GM18526 (cell line): ENCODE results near the gene PSMB2.

Experiments
- POLR2A ChIP-seq: IDR thresholded peaks from 3 replicates; pipeline ENCODE4 v1.6.1; 2011; ENCODE audit not compliant: insufficient read length; ENCODE audit errors: extremely low read depth

PSMB2 gene

DNA sequence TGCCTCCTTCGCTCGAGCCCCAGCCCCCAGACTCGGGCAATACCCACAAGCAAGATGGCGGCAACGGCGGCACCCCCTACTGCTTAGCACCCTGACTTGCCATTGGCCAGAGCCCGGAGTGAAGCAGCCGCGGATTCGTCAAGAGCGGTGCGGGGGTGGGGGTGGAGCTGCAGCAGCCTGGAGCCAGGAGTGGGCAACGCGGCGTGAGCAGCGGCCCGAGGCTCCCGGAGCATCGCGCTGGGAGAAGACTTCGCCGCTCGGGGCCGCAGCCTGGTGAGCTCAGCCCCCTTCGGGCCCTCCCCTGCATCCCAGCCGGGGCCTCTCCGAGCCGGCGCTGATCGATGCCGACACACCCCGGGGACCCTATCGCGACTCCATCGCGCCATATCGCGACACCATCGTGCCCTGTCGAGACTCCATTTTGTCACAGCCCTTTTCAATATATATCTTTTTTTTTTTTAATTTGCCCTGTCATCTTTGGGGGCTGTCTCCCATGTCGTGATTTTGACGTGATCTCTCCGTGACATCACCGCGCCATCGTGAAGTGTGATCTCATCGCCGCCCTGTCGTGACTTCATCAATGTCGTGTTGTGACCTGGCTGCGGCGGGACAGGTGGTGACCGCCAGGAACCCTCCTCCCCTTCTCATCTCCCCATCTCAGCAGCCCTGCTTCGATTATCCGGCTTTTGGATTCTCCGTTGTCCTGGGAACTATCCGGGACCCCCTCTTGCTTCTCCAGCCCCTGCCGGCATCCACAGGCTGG lies 83.5 kb downstream of the PSMB2 start, which contains the start of gene NCDN:
NCDN (plus strand) TSS at position 189 of the 763 bp plus-strand sequence; CDS start at position 581, 392 bp downstream.
- TF ChIP-seq POLR2A, result peak; percentile 86

DNA sequence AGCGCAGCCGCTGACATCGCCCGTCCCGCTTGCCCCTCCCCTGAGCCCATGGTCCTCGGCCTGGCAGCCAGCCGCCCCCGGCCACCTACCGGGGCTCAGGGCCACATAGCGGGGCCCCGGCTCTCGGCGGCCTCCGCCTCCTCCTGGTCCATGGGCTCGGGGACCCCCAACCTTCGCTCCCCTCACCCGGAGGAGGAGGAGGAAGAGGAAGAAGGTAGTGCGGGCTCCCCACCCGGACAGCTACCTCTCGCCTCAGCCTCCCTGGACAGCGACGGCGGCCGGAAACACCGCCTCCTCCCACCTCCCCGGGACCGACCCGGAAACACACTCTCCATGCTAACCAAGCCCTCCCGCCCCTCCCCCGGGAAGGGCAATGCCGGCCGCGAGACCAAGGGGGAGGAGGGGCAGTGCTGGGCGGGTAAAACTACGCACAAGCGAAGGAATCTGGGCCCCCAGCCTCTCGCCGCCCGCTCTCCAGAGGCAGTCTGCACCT lies 84.2 kb downstream of the PSMB2 start, which contains the start of gene KIAA0319L:
KIAA0319L (minus strand) TSS at position 286 of the 493 bp plus-strand sequence. CDS start 2,912 bp downstream, outside the sequence.
- peak; percentile 29 for TF ChIP-seq POLR2A

DNA sequence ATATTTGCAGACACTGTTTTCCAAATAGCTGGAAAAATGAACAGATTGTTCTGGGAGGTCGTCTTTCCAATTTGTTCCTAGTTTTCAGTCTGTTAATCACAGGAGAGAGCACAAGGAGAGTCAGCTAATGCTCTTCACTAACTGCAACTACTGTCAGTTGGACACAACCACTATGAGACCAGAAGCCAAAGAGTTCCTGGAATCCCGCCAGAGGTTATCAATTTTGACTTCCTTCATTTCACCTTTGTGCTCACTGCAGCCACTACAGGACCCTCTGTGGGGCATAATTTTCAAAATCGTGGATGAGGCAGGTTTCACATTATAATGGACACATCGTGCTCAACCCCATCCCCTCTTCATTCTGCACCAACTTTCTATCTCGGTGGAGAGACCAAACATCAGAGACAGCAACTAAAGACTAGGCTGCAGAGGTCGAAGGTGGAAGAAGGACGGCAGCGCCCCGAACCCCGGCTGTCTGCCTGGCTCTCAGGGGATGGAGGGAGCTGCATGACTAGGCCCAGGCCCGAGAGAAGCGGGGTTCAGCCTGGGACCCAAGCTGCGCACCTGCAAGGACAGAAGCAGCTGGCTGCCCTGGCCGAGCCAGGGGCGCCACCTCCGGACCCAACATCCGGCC lies 84.7 kb downstream of the PSMB2 start:
- TF ChIP-seq POLR2A, result no peak

DNA sequence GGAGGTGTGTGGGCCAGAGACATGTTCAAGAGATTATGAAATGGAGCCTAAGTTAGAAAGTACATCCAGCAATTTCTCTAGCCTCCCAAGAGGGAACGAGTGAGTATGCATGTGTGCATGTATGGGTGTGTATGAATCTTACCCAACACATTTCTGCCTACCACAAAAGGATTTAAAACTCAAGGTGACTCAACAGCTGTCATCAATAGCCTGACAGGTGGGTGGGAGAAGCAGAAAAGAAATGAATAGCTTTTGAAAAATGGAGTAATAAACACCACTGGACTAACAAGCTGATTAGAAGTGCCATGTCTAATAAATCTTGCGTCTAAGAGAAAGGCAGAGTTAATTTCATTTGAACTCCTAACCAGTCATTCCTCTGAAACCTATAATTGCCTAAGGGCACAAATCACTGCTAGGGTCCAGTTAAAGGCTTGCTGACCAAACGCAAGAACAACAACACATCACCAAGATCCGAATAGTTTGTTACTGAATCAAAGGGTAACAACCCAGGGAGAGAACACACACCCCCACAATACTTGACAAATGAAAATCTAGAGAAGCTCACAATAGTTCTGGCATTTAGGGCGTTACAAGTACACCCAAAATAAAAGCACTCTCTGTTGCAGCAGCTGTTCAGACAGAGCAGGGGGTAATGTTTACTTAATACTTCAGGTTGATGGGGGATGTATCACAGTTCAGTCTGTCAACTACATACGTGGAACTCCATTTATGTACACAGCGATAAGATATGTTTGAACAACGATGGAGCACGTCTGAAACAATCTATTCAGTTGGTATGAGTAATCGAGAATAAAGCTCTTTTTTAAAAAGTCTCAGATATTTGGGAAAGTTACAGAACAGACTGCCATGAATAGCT lies 85.5 kb downstream of the PSMB2 start:
- TF ChIP-seq POLR2A, result no peak

DNA sequence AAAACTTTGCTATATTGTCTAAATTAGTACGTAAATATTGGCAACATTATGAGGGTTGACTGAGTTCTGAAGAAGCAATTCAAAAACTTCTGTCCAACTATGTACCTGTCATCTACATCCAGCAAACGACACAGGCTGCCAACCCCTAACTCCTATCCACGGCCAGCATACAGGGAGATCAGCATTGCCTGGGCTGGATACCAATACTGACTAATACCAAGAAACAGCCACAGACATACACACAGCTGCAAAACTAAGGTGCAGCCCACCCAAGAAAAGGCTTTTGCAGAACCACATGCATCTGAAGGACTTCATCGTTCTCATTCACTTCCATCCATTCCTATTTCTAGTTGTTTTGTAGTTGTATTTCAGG lies 86.1 kb downstream of the PSMB2 start:
- TF ChIP-seq POLR2A, result no peak

DNA sequence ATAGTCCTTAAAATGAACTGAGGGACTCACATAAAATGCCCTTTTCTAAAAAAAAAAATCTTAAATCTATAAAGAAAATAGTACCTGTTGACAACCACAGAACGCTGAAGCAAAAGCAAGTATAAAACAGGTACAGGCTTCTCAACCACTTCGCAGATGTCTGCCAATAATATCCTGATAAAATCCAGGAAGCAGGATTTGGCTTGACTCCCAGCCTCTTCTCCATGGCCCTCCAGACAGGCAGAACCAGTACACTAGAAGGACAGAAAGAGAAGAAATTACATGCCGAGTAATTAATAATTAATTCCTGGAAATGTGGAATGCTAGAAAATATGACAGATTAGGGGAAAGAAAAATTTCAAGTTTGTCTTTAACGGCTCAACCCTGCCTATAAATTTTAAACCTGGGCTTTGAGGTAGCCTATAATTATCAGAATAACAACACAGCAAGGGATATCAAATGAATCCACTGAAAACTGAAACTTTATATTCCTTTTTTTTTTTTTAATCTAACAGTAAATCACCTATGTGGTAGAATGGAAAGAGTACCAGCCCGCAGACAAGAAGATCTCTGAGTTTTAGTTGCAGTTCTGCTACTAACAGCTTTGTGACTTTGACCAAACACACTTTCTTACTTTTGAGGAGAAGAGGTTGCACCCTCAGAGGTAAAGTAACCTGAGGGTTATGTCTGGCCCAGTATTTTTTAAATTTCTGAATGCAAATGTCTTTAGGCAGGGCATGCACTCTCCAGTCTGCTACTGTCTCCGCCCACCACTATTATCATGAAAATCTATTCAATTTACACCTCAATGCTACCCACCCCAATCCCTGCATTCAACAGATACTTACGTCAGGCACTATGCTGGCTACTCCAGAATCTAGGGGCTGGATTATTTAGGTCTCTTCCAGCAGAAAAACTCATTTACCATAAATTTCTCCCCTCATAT lies 86.8 kb downstream of the PSMB2 start:
- no peak for TF ChIP-seq POLR2A

DNA sequence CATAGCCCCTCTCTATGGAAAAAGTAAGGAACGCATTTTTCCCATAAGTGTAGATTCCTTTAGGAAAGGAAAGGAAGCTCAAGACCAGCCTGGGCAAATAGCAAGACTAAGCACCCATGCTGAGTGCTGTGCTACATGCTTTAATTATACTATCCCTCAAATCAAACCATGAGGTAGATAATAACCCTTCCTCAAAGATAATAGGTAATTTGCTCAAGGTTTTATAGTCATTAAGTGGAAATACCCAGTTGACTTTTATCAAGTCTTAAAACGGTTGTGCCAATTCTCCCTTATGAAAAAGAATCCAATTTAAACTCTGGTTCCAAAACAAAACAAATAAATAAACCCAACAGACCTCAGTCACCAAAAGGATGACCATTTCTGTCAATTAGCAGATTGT lies 87.5 kb downstream of the PSMB2 start:
- TF ChIP-seq POLR2A, result no peak
